GM18511 (cell line): Measurements from ENCODE around the gene OR8H3.
"Not testable (repeated sequence)": the region's sequence is repeated elsewhere in the genome, so short reads cannot be mapped to it uniquely, and the experiment has no call there.

Experiments used
- ATAC-seq: cut with Tn5 transposase; IDR thresholded peaks from one replicate; pipeline ENCODE4 v1.9.1; 2021; ENCODE audit warnings: mild to moderate bottlenecking, moderate library complexity; ENCODE audit not compliant: unreplicated experiment

OR8H3 gene

GRCh38 chr11:56122073-56122472 is at the start of gene OR8H3:
Gene OR8H3 (plus strand): TSS chr11:56122373. CDS start chr11:56122373, 0 bp downstream.
- no peak for ATAC-seq

GRCh38 chr11:56089697-56090096 is 32.5 kb upstream of the OR8H3 start:
- no peak for ATAC-seq

- no peak for ATAC-seq
Observed at GRCh38 chr11:56093008-56093407, 29.2 kb upstream of the OR8H3 start, which contains the start of gene OR8I2. Gene OR8I2 (plus strand): TSS chr11:56093308. CDS start chr11:56093308, 0 bp downstream.

- no peak for ATAC-seq
Observed at GRCh38 chr11:56103210-56103737, 18.9 kb upstream of the OR8H3 start, which contains the start of gene OR8H2. Gene OR8H2 (plus strand): TSS chr11:56103687. CDS start chr11:56105043, 1,356 bp downstream.

GRCh38 chr11:56140151-56140661 is 18.0 kb downstream of the OR8H3 start, which contains the start of gene OR8J3:
Gene OR8J3 (minus strand): TSS chr11:56140201. CDS start chr11:56137718, 2,483 bp downstream.
- no peak for ATAC-seq

- not testable (repeated sequence) for ATAC-seq
Observed at GRCh38 chr11:56143681-56144080, 21.5 kb downstream of the OR8H3 start.

- ATAC-seq: no peak
Observed at GRCh38 chr11:56151376-56151775, 29.2 kb downstream of the OR8H3 start.

GRCh38 chr11:56152333-56152732 is 30.2 kb downstream of the OR8H3 start:
- ATAC-seq: no peak

- ATAC-seq: no peak
Observed at GRCh38 chr11:56160217-56160616, 38.0 kb downstream of the OR8H3 start, which contains the start of gene OR8K5. Gene OR8K5 (minus strand): TSS chr11:56160317. CDS start chr11:56160317, 0 bp downstream.

GRCh38 chr11:56163804-56164203 is 41.6 kb downstream of the OR8H3 start:
- no peak for ATAC-seq

GRCh38 chr11:56172256-56172830 is 50.2 kb downstream of the OR8H3 start:
- no peak for ATAC-seq
